Adrenal gland (tissue), 5 donors: ENCODE data around the gene PDIA2.

Experiments
- CTCF ChIP-seq, 6 experiments: fragments of 450-650 bp in 4 of 6; fragments of 200-600 bp in 2 of 6; sonication (generic) in 1 of 6; IDR thresholded peaks; 1 replicate in 5 of 6; 2 replicates in 1 of 6; pipeline versions ENCODE4 v1.5.1 to v1.8.0; 2016 to 2021; ENCODE audit warnings: antibody characterized with exemption in 6 of 6, mild to moderate bottlenecking in 2 of 6, moderate library complexity in 1 of 6
- POLR2A ChIP-seq, 2 donors: fragments of 450-650 bp; IDR thresholded peaks; one replicate each; pipeline ENCODE4 v1.6.1; 2017; ENCODE audit warnings: antibody characterized with exemption in 2 of 2, mild to moderate bottlenecking in 2 of 2, moderate library complexity in 1 of 2
- donor health status: DM: no; HTN: no; CAD: no.

- TF ChIP-seq CTCF (IDR thresholded peaks at IDR 0.05): no peak
- no peak for TF ChIP-seq POLR2A (IDR thresholded peaks at IDR 0.05)
These were observed 16.5 kb upstream of the PDIA2 start for GRCh38 chr16:266258-267164.
